NCI-H1048 (cell line): ENCODE data around the gene PIP4K2B.
A peak's percentile ranks its signal among the peaks of the same experiment; 100 is the strongest.
"Not testable (repeated sequence)": the region's sequence is repeated elsewhere in the genome, so short reads cannot be mapped to it uniquely, and the experiment has no call there.

Experiments used
- DNase-seq: peaks from one replicate; lab custom pipeline; 2025; lab: John Stamatoyannopoulos, UW

PIP4K2B gene

DNA sequence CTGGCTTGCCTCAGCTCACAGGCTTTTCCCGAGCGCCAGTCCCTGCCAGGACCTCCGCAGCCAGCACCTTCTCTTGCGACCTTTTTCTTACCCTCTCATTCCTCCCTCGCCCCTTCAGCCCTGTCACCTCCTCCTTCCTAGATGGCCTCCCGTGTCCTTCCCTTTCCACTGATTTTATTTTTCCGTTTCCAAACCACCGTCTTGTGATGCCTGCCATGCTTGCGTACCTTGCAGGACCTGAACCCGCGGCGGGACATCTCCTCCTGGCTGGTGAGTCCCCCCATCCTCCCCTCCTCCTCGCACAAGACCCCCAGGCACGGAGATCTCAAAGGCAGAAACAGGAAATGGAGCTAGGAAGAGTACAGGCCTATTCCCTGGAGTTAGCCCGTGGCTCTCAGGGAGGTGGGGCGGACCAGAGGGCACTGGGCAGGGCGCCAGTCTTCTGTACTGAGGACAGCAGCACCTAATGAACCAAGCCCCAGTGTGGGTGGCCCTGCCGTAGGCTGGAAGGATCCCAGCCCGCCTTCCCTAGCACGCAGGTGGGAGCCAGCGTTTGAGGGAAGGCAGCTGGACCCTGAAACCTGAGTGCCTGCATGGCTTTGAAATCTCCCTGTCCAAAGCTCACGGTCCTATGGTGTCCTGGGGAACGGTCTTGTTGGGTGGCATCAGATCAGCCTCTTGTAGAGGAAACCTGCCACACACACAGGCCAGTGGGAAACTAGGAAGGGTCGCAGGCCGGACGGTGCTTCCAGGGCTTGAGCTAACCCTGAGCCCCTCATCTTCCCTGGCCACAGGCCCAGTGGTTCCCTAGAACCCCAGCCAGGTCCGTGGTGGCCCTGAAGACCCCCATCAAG lies 68.6 kb downstream of the PIP4K2B start:
- no peak for DNase-seq

DNA sequence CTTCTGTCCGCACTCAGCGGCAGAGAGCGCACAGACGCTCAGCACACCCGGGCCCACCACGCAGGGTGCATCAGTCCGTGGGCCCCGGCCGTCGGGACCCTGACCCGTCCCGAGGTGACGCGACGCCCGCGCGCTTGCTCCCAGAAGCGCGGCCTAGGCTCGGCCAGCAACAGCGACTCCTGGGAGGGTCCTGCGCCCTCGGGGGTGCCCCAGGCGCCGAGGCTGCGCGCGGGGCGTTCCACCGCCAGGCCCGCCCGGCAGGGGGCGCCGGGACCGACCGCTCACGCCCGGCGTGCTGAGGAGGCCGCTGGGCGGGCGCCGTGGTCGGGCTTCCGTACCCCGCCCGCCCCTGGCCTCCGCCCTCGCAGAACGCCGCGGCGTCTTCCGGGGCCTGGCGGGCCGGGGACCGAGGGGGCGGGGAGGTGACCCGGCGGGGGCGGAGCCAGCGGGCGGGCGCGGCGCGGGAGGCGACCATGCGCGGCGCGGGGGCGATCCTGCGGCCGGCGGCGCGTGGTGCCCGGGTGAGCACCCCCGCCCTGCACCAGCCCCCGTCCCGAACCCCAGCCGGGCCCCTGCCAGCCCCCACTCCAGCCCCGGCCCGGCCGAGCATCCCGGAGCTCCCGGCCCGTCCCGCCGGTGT lies 69.3 kb downstream of the PIP4K2B start, which contains the start of gene CISD3:
Gene CISD3 (plus strand): TSS at position 456 of the 640 bp plus-strand sequence. CDS start 18 bp downstream, at position 474.
- DNase-seq = peak; percentile 44

- DNase-seq = no peak
Observed at GRCh38 chr17:38729368-38729885, 69.9 kb downstream of the PIP4K2B start.

GRCh38 chr17:38728290-38728831 lies 71.0 kb downstream of the PIP4K2B start:
- DNase-seq = no peak

DNA sequence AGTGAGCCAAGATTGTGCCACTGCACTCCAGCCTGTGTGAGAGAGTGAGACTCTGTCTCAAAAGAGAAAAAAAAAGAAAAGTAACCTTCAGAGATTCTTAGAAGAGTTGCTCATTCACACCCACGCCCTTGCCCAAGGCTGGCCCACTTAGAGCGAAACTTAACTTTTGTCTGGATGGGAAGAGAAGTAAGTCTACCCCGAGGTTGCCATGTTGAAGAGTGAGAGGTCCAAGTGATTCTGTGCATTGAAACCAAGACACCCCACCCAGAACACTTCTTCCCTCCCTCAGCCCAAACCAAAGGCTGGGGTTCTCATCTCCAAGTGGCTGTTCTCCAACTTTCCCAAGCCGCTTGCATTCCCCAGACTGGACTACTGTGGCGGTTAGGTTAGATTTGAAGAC lies 71.6 kb downstream of the PIP4K2B start:
- no peak for DNase-seq

DNA sequence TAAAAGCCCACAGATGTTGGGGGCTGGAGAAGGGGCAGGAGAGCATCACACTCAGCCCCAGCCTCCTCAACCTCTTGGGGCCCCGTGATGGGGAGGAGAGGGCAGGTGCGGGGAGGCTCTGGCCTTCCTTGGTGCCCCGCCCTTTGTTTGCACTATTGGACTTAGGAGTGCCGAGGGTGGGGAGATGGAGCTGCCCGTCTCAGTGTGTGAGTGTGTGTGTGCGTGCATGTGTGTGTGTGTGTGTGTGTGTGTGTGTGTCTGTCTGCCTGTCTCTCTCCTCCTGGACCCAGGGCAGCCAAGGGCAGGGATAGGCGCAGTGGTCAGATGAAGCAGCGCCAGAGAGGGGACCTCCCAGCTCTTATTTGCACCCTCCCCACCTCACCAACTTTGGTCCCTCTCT lies 73.2 kb downstream of the PIP4K2B start:
- DNase-seq = not testable (repeated sequence)

- no peak for DNase-seq
Observed at GRCh38 chr17:38725066-38725465, 74.3 kb downstream of the PIP4K2B start.

GRCh38 chr17:38724337-38724988 lies 74.9 kb downstream of the PIP4K2B start:
- no peak for DNase-seq

DNA sequence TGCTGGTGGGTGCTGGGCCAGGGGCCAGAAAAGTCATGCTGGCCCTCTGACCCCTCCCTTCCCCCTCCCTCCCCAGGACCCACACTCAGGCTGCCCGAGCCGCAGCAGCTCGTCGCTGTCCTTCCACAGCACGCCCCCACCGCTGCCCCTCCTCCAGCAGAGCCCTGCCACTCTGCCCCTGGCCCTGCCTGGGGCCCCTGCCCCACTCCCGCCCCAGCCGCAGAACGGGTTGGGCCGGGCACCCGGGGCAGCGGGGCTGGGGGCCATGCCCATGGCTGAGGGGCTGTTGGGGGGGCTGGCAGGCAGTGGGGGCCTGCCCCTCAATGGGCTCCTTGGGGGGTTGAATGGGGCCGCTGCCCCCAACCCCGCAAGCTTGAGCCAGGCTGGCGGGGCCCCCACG lies 77.6 kb downstream of the PIP4K2B start:
- DNase-seq = no peak

DNA sequence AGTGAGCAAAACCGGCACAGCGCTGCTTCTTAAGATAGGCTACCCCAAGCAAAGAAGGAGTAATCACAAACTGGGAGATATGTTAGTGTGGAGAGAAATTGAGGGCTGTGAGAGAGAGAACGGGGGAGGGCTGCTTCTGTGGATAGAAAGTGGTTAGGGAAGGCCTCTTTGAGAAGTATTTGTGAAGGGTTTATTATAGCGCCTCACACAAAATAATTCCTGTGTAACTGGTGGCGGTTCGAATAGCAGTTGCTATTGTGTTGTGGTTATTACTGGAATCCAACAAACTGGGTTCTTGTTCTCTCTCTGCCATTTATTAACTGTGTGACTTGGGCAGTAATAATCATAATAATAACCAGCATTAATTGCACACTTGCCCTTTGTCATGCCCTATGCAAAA lies 78.4 kb downstream of the PIP4K2B start:
- no peak for DNase-seq

- DNase-seq = no peak
Observed at GRCh38 chr17:38719943-38720641, 79.3 kb downstream of the PIP4K2B start.

GRCh38 chr17:38719289-38719942 lies 79.9 kb downstream of the PIP4K2B start:
- no peak for DNase-seq

DNA sequence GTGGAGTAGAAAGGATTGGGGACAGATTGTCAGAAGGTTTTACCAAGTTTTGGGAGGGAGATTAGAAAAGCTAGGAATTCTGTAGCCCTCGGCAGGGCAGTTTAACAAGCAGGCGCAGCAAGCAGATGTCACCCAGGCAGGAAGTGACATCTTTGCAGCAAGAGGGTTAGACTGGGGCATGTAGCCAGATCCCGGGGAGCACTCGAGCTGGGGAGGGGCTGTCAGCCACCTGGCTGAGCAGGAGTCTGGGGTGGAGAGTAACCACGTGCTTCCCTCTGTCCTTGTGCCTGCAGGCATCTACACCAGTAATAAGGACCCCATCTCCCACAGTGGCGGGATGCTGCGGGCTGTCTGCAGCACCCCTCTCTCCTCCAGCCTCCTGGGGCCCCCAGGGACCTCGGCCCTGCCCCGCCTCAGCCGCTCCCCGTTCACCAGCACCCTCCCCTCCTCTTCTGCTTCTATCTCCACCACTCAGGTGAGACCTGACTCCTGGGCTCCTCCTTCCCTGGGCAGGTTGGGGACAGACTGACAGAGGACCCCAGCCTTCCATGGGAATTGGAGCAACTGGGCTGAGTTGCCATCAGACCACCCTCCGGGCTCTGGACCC lies 82.1 kb downstream of the PIP4K2B start:
- no peak for DNase-seq

- no peak for DNase-seq
Observed at GRCh38 chr17:38716368-38717005, 82.9 kb downstream of the PIP4K2B start.
